ENCODE measurements around the gene GBA2.

DNA sequence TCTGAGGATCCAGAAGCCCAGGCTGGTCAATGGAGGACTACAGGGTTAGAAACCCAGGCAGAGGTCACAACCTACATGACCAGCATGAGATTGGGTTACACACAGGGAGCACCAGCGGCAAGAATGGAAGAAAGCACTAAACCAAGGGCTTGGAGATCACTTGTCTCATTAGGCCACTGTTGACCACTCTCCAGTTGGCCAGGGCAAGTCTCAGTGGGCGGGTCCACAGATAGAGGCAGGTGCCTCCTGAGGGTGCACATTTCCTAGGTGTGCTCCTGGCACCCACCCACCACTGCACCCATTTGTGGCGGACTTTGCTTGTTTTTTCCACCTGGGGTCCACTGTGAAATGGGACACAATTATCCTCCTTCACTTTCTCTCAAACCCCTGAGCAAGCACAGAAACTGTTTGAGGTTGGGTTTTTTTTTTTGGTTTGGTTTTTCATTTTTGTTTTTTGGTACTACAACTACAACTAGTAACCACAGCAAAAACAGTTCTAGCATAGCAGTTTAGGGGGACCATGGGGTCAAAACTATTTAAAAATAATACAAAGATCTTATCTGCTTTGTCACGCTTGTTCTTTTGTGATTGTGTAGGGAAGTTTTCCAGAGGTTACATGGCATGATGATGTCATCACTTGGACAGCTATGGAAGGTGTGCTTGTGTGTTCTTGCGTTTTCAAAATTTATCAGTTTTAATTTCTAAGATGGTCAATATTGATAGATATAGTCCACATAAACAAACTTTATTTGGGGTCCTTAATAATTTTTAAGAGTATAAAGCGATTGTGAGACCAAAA is 48.5 kb upstream of the GBA2 start:
- TF ChIP-seq, protein P1, sequence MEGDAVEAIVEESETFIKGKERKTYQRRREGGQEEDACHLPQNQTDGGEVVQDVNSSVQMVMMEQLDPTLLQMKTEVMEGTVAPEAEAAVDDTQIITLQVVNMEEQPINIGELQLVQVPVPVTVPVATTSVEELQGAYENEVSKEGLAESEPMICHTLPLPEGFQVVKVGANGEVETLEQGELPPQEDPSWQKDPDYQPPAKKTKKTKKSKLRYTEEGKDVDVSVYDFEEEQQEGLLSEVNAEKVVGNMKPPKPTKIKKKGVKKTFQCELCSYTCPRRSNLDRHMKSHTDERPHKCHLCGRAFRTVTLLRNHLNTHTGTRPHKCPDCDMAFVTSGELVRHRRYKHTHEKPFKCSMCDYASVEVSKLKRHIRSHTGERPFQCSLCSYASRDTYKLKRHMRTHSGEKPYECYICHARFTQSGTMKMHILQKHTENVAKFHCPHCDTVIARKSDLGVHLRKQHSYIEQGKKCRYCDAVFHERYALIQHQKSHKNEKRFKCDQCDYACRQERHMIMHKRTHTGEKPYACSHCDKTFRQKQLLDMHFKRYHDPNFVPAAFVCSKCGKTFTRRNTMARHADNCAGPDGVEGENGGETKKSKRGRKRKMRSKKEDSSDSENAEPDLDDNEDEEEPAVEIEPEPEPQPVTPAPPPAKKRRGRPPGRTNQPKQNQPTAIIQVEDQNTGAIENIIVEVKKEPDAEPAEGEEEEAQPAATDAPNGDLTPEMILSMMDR (IDR thresholded peaks at IDR 0.05; ENCODE audit: insufficient read depth, low read length) = no peak
- TF ChIP-seq, protein P2, sequence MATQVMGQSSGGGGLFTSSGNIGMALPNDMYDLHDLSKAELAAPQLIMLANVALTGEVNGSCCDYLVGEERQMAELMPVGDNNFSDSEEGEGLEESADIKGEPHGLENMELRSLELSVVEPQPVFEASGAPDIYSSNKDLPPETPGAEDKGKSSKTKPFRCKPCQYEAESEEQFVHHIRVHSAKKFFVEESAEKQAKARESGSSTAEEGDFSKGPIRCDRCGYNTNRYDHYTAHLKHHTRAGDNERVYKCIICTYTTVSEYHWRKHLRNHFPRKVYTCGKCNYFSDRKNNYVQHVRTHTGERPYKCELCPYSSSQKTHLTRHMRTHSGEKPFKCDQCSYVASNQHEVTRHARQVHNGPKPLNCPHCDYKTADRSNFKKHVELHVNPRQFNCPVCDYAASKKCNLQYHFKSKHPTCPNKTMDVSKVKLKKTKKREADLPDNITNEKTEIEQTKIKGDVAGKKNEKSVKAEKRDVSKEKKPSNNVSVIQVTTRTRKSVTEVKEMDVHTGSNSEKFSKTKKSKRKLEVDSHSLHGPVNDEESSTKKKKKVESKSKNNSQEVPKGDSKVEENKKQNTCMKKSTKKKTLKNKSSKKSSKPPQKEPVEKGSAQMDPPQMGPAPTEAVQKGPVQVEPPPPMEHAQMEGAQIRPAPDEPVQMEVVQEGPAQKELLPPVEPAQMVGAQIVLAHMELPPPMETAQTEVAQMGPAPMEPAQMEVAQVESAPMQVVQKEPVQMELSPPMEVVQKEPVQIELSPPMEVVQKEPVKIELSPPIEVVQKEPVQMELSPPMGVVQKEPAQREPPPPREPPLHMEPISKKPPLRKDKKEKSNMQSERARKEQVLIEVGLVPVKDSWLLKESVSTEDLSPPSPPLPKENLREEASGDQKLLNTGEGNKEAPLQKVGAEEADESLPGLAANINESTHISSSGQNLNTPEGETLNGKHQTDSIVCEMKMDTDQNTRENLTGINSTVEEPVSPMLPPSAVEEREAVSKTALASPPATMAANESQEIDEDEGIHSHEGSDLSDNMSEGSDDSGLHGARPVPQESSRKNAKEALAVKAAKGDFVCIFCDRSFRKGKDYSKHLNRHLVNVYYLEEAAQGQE (IDR thresholded peaks at IDR 0.05; ENCODE audit: insufficient replicate concordance, low read depth) = no peak
- TF ChIP-seq POLR2AphosphoS5 (IDR thresholded peaks at IDR 0.05; ENCODE audit: low read depth) (no peak), SPI1 (IDR thresholded peaks at IDR 0.05; ENCODE audit: borderline replicate concordance, low read depth) (no peak)
